SK-N-SH treated with all-trans-retinoic acid at 6 μM for 48 hours (cell line): ENCODE results near the gene CYTH4.

Experiments
- ARNTL ChIP-seq: fragments of 450-650 bp; formaldehyde crosslinking; IDR thresholded peaks from 2 replicates; pipeline ENCODE4 v1.5.0; 2020; ENCODE audit warnings: low read depth, mild to moderate bottlenecking, moderate library complexity, borderline replicate concordance
- CSRNP3 ChIP-seq: fragments of 250-450 bp; sonication (Bioruptor Pico); IDR thresholded peaks from 2 replicates; pipeline ENCODE4 v1.5.1; 2021; ENCODE audit warnings: mild to moderate bottlenecking, moderate library complexity
- ESRRG ChIP-seq: fragments of 250-450 bp; sonication (Bioruptor Pico); IDR thresholded peaks from 2 replicates; pipeline ENCODE4 v1.6.1; 2021; ENCODE audit warnings: mild to moderate bottlenecking
- ISL1 ChIP-seq: fragments of 250-450 bp; sonication (Bioruptor Pico); IDR thresholded peaks from 2 replicates; pipeline ENCODE4 v2.1.2; 2022; ENCODE audit warnings: mild to moderate bottlenecking, moderate library complexity
- PATZ1 ChIP-seq: fragments of 250-450 bp; sonication (Bioruptor Pico); IDR thresholded peaks from 2 replicates; pipeline ENCODE4 v1.8.0; 2020; ENCODE audit warnings: mild to moderate bottlenecking, moderate library complexity, borderline replicate concordance
- TSHZ2 ChIP-seq: fragments of 250-450 bp; sonication (Bioruptor Pico); IDR thresholded peaks from 2 replicates; pipeline ENCODE4 v1.5.0; 2020; ENCODE audit warnings: mild to moderate bottlenecking, moderate library complexity
- ZC3H10 ChIP-seq: fragments of 250-450 bp; sonication (Bioruptor Pico); IDR thresholded peaks from 2 replicates; pipeline ENCODE4 v1.5.1; 2021; ENCODE audit warnings: mild to moderate bottlenecking, moderate library complexity
- ZFP3 ChIP-seq: fragments of 250-450 bp; sonication (Bioruptor Pico); IDR thresholded peaks from 2 replicates; pipeline ENCODE4 v1.5.0; 2020; ENCODE audit warnings: mild to moderate bottlenecking, moderate library complexity
- ZFP30 ChIP-seq: fragments of 450-650 bp; formaldehyde crosslinking; IDR thresholded peaks from 2 replicates; pipeline ENCODE4 v1.5.0; 2022; ENCODE audit warnings: mild to moderate bottlenecking, moderate library complexity
- ZNF565 ChIP-seq: fragments of 450-650 bp; formaldehyde crosslinking; conservative IDR thresholded peaks from 2 replicates; pipeline ENCODE4 v1.5.0; 2020; ENCODE audit warnings: low read depth, mild to moderate bottlenecking, moderate library complexity

- TF ChIP-seq ZFP3 (CRISPR knock-in tag), result no peak
- no peak for TF ChIP-seq ARNTL (CRISPR knock-in tag)
- TF ChIP-seq CSRNP3, result no peak
- TF ChIP-seq ZFP30 (CRISPR knock-in tag), result no peak
- TF ChIP-seq ESRRG, result no peak
- no peak for TF ChIP-seq PATZ1
- TF ChIP-seq ZNF565, result no peak
- TF ChIP-seq ZC3H10 (CRISPR knock-in tag), result no peak
- TF ChIP-seq TSHZ2 (CRISPR knock-in tag), result no peak
- TF ChIP-seq ISL1, result no peak
Measured at GRCh38 chr22:37351232-37351631, 68.9 kb downstream of the CYTH4 start.
